ENCODE data around the gene PWWP2B.

DNA sequence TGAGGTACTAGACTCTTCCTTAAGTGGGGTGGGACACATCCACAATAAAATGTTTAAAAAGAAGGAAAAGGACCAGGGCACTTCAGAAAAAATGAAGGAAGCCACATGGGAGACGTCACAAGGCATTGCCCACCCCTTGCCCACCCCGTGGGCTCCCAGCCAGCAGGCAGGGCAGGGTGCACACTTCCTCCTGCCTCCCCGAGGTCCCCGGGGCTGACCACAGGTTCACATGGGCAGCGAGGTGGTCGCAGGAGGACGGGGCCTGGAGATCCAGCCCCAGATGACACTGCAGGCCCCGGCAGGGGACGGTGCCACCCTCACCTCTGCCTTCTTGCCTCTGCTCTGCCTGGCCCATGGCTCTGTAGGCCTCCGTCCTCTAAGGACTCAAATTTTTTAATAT lies 45.6 kb downstream of the PWWP2B start:
- TF ChIP-seq, protein P1, sequence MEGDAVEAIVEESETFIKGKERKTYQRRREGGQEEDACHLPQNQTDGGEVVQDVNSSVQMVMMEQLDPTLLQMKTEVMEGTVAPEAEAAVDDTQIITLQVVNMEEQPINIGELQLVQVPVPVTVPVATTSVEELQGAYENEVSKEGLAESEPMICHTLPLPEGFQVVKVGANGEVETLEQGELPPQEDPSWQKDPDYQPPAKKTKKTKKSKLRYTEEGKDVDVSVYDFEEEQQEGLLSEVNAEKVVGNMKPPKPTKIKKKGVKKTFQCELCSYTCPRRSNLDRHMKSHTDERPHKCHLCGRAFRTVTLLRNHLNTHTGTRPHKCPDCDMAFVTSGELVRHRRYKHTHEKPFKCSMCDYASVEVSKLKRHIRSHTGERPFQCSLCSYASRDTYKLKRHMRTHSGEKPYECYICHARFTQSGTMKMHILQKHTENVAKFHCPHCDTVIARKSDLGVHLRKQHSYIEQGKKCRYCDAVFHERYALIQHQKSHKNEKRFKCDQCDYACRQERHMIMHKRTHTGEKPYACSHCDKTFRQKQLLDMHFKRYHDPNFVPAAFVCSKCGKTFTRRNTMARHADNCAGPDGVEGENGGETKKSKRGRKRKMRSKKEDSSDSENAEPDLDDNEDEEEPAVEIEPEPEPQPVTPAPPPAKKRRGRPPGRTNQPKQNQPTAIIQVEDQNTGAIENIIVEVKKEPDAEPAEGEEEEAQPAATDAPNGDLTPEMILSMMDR (conservative IDR thresholded peaks at IDR 0.05; ENCODE audit: low read depth, low read length) = no peak
- TF ChIP-seq CEBPB (IDR thresholded peaks at IDR 0.05; ENCODE audit: low read depth, low read length) (no peak), MAZ (IDR thresholded peaks at IDR 0.05; ENCODE audit: borderline replicate concordance, low read depth, low read length) (no peak), SMC3 (IDR thresholded peaks at IDR 0.05; ENCODE audit: low read depth, low read length) (no peak)
- TF ChIP-seq, protein P2, sequence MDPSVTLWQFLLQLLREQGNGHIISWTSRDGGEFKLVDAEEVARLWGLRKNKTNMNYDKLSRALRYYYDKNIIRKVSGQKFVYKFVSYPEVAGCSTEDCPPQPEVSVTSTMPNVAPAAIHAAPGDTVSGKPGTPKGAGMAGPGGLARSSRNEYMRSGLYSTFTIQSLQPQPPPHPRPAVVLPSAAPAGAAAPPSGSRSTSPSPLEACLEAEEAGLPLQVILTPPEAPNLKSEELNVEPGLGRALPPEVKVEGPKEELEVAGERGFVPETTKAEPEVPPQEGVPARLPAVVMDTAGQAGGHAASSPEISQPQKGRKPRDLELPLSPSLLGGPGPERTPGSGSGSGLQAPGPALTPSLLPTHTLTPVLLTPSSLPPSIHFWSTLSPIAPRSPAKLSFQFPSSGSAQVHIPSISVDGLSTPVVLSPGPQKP (IDR thresholded peaks at IDR 0.05; ENCODE audit: borderline replicate concordance, low read depth, low read length) = no peak

Data from IMR-90 (cell line).